A673 (cell line): ENCODE measurements around the gene GATA2. TPM values are rescaled to one million over a fixed set of nuclear protein-coding genes. Genes with fewer than 3 reads are reported as not detected.

Experiments
- BruUV-seq: library from RNA; stranded (reverse); fragments of 400-500 nt; replicated peaks from 2 replicates; lab custom pipeline; 2021; lab: Mats Ljungman, UMichigan
- CTCF ChIA-PET: fragments of 300-600 bp; sonication (Branson Sonifier 250); formaldehyde crosslinking; loops from one replicate; lab custom pipeline; 2022; ENCODE audit warnings: antibody characterized with exemption; lab: Charles Lee
- POLR2A ChIA-PET: fragments of 300-600 bp; sonication (Branson Sonifier 250); formaldehyde crosslinking; loops from one replicate; lab custom pipeline; 2022; ENCODE audit warnings: antibody characterized with exemption; ENCODE audit not compliant: low non-redundant PET; lab: Charles Lee
- DNase-seq: peaks from one replicate; pipeline ENCODE4 v3.0.0-alpha.2; 2015; ENCODE audit warnings: low spot score
- H3K27ac ChIP-seq: fragments of 200-600 bp; sonication (generic); 2 replicates; pipeline ENCODE4 v1.5.1; 2016; ENCODE audit warnings: mixed run types, low read depth, mild to moderate bottlenecking, mixed read lengths, antibody characterized with exemption, low read length; ENCODE audit not compliant: poor library complexity, severe bottlenecking
- H3K27me3 ChIP-seq: fragments of 200-600 bp; sonication (generic); replicated peaks from 2 replicates; pipeline ENCODE4 v1.6.1; 2017; ENCODE audit warnings: mixed run types, low read depth, mild to moderate bottlenecking, mixed read lengths, antibody characterized with exemption, low read length; ENCODE audit not compliant: insufficient read depth, poor library complexity
- H3K36me3 ChIP-seq: fragments of 200-600 bp; sonication (generic); 2 replicates; pipeline ENCODE4 v1.6.1; 2016; ENCODE audit warnings: mixed run types, mild to moderate bottlenecking, mixed read lengths, antibody characterized with exemption, low read length; ENCODE audit not compliant: insufficient read depth, poor library complexity, severe bottlenecking
- H3K4me1 ChIP-seq: fragments of 200-600 bp; sonication (generic); 2 replicates; pipeline ENCODE4 v1.6.1; 2017; ENCODE audit warnings: mixed run types, mild to moderate bottlenecking, mixed read lengths, antibody characterized with exemption, low read length; ENCODE audit not compliant: insufficient read depth, poor library complexity, severe bottlenecking
- H3K4me3 ChIP-seq: fragments of 200-600 bp; sonication (generic); 2 replicates; pipeline ENCODE4 v1.5.1; 2016; ENCODE audit warnings: low read depth, mixed run types, mild to moderate bottlenecking, mixed read lengths, low read length; ENCODE audit not compliant: poor library complexity, severe bottlenecking
- H3K9me3 ChIP-seq: fragments of 200-600 bp; sonication (generic); 2 replicates; pipeline ENCODE4 v1.6.1; 2016; ENCODE audit warnings: mixed run types, low read depth, mild to moderate bottlenecking, mixed read lengths, antibody characterized with exemption, low read length; ENCODE audit not compliant: poor library complexity, severe bottlenecking
- EZH2 ChIP-seq: fragments of 200-600 bp; sonication (generic); IDR thresholded peaks from 2 replicates; pipeline ENCODE4 v1.6.1; 2017; ENCODE audit warnings: borderline replicate concordance, low read depth, mild to moderate bottlenecking, mixed read lengths, antibody characterized with exemption, low read length; ENCODE audit not compliant: poor library complexity, severe bottlenecking
- intact Hi-C: fragments of 100-400 bp; cut with micrococcal nuclease; formaldehyde crosslinking; loops from one replicate; pipeline ENCODE4 v1.10.0; 2022; ENCODE audit not compliant: unreplicated experiment
- total RNA-seq: library from RNA; stranded (reverse); gene quantifications from 2 replicates; pipeline ENCODE4 v1.2.3, GENCODE V29; 2021
- TF ChIP-seq, protein P1 (sequence below): fragments of 300-800, 200-600 bp; sonication (generic); conservative IDR thresholded peaks from 2 replicates; pipeline ENCODE4 v1.5.1; 2017; ENCODE audit warnings: low read depth, mild to moderate bottlenecking, antibody characterized with exemption, low read length, moderate library complexity, mixed read lengths

GATA2 gene
- total RNA-seq, 1 experiment from 2014 or later, result 19.4 TPM

DNA sequence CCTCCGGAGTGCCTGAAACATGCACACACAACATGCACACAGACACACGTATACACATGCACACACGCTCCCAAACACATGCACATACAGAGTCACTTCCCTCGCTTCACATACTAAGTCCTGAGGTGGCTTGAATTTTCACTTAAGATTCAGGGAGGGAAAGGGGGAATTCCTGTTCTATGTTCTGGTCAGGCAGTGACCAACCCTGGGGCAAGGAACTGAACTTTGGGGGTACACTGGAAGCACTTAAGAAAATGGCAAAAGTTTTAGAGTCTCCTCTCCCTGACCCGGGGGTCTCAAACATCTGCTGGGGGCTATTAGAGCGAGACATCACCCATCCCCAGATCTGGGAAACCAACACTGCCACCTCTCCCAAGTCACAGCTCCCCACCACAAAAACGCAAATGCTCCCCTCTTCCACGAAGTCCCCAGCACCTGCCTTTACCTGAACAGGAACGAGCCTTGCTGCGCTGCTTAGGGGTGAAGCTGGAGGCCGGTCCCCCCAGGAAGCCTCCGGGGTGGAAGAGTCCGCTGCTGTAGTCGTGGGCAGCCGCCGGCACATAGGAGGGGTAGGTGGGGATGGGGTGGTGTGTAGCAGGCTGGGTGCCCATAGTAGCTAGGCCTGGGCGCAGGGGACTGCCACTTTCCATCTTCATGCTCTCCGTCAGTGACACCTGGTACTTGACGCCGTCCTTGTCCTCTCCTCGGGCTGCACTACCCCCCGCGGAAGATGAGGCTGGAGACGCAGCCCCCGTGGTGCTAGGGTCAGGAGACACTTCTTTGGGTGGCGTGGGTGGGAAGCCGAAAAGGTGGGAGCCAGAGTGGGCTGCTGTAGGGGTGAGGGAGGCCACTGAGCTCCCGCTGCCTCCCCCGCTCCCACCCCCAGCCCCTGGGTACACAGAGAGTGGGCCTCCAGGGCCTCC, 7.5 kb downstream of the GATA2 start:
- POLR2A ChIA-PET, result interaction anchor here (0.7 kb wide), 1 partner anchor 136 kb away, joined by 4 read pairs; no protein-coding TSS in a partner anchor

DNA sequence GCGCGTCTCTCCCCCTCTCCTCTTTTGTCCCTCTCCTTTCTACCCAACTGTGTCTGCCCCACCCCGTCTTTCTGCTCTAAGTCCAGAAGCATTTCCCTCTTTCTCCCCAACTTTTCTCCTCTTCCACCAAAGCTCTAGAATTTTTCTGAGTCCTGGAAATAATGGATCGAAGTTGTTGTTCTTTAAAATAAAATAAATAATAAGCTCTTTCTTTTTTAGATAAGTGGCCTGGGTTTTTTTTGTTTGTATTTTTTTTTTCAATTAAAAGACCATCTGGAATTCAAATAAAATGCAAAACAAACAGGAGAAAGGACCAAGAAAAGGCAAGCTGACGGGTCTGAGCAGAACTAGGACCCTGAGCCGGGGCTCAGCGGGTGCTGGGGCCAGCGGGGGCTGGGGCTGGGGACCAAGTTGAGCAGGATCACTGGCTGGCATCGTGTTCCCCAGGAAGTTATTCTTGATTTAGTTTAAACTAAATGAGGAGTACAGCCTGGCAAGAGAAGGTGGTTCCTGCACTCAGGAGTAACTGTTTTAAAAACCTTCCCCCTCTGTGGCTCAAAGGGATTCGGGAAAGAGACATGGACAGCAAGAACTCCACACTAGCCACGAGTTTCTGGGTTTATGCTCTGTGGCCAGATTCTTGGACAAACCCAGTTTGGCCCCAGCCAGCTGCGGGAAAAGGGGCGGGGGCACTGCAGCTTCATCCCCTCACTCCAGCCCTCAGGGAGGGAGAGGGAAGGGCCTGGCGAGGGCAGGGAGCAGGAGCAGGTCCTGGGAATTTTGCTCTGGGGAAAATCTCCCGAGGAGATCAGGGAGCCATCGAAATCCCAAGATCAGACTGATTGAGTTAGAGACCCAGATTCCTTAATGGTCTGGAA, 8.4 kb downstream of the GATA2 start:
- no peaks in the 10 kb centered on the region for H3K27me3 ChIP-seq
- ChIA-PET POLR2A (no interaction called here), CTCF (no interaction called here)
- intact Hi-C loops, result loop anchor here (5.0 kb wide), 1 partner anchor 312 kb away; no protein-coding TSS in a partner anchor
- no peak overlapping the region for H3K4me3 ChIP-seq
- DNase-seq, result no peak
- no TSS peak for BruUV-seq
- TF ChIP-seq, protein P1, sequence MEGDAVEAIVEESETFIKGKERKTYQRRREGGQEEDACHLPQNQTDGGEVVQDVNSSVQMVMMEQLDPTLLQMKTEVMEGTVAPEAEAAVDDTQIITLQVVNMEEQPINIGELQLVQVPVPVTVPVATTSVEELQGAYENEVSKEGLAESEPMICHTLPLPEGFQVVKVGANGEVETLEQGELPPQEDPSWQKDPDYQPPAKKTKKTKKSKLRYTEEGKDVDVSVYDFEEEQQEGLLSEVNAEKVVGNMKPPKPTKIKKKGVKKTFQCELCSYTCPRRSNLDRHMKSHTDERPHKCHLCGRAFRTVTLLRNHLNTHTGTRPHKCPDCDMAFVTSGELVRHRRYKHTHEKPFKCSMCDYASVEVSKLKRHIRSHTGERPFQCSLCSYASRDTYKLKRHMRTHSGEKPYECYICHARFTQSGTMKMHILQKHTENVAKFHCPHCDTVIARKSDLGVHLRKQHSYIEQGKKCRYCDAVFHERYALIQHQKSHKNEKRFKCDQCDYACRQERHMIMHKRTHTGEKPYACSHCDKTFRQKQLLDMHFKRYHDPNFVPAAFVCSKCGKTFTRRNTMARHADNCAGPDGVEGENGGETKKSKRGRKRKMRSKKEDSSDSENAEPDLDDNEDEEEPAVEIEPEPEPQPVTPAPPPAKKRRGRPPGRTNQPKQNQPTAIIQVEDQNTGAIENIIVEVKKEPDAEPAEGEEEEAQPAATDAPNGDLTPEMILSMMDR, result no peak
- TF ChIP-seq EZH2, result no peak
- peaks cover 7% of the 10 kb centered on the region for H3K4me1 ChIP-seq
- no peaks in the 10 kb centered on the region for H3K9me3 ChIP-seq
- no peak overlapping the region for H3K27ac ChIP-seq
- peaks cover 8% of the 10 kb centered on the region for H3K36me3 ChIP-seq

More for the DNA sequence above, 7.5 kb downstream of the GATA2 start:
- intact Hi-C loops, result loop anchor here (5.0 kb wide), 1 partner anchor 313 kb away; no protein-coding TSS in a partner anchor
- no peak overlapping the region for H3K27ac ChIP-seq
- BruUV-seq, result no TSS peak
- DNase-seq, result no peak
- peaks cover 10% of the 10 kb centered on the region for H3K4me1 ChIP-seq
- H3K9me3 ChIP-seq, result no peaks in the 10 kb centered on the region
- TF ChIP-seq, protein P1, result no peak
- no peak for TF ChIP-seq EZH2
- CTCF ChIA-PET, result interaction anchor here (0.6 kb wide), 1 partner anchor 19 kb away, joined by 3 read pairs; the partner anchor contains the start of gene DNAJB8
- H3K4me3 ChIP-seq, result peak overlapping the region; percentile 81
- H3K27me3 ChIP-seq, result no peaks in the 10 kb centered on the region
- H3K36me3 ChIP-seq, result peaks cover 8% of the 10 kb centered on the region

DNA sequence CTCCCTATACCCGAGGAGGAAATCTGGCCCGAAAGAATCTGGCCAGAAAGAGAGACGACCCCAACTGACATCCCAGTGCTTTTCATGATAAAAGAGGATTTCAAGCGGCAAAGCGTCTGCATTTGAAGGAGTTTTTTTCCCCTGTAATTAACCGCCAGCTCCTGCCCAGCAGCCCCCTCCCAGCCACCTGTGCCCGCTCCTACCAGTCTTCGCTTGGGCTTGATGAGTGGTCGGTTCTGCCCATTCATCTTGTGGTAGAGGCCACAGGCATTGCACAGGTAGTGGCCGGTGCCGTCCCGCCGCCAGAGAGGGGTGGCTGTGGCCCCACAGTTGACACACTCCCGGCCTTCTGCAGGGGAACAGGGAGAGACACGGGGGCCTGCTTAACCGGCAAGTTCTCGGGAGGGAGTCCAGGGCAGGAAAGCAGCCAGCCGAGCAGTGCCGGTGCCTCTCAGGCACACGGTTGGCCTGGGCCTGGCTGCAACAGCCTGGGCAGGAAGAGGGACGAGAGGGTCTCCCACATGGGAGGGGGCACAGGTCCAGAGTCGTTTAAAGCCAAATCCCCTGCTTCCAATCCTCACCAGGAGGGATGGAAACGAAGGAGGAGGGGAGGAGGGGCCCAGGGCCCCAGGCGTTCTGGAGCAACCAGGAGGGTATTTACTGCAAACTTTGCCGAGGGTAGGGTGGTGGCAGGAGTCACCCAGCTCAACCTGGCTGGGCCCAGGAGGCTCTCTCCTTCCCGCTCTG, 9.2 kb downstream of the GATA2 start:
- Histone ChIP-seq H3K9me3 (no peaks in the 10 kb centered on the region), H3K4me3 (no peak overlapping the region), H3K36me3 (peaks cover 8% of the 10 kb centered on the region), H3K27ac (no peak overlapping the region), H3K27me3 (no peaks in the 10 kb centered on the region), H3K4me1 (peaks cover 7% of the 10 kb centered on the region)
- intact Hi-C loops, result no loop called here
- TF ChIP-seq, protein P1, result no peak
- no peak for TF ChIP-seq EZH2
- POLR2A ChIA-PET, result no interaction called here
- DNase-seq, result no peak
- no TSS peak for BruUV-seq
- CTCF ChIA-PET, result no interaction called here
